Panc1 (cell line): ENCODE results near the gene SLC9A7. TPM values are rescaled to one million over a fixed set of nuclear protein-coding genes. Genes with fewer than 3 reads are reported as not detected.

Experiments
- ATAC-seq: fragments of 200-7000 bp; cut with Tn5 transposase; 2 replicates; pipeline ENCODE4 v1.9.1; 2020; ENCODE audit warnings: mild to moderate bottlenecking, moderate library complexity
- BruUV-seq: library from RNA; stranded (reverse); fragments of 400-500 nt; replicated peaks from 2 replicates; lab custom pipeline; 2021; lab: Mats Ljungman, UMichigan
- CTCF ChIA-PET: fragments of 300-600 bp; sonication (Branson Sonifier 250); formaldehyde crosslinking; loops from one replicate; lab custom pipeline; 2022; ENCODE audit warnings: antibody characterized with exemption; lab: Charles Lee
- POLR2A ChIA-PET: fragments of 300-600 bp; sonication (Branson Sonifier 250); formaldehyde crosslinking; loops from one replicate; lab custom pipeline; 2022; ENCODE audit warnings: antibody characterized with exemption; lab: Charles Lee
- DNase-seq: peaks from one replicate; pipeline ENCODE4 v3.0.0-alpha.2; 2010; ENCODE audit warnings: low read depth, low spot score
- H3K27ac ChIP-seq: 2 replicates; pipeline ENCODE4 v1.5.1; 2011; ENCODE audit warnings: mild to moderate bottlenecking, low read length, inconsistent platforms
- H3K27me3 ChIP-seq: fragments of 200-500 bp; sonication (Bioruptor generic); 2 replicates; pipeline ENCODE4 v1.6.0; 2014; ENCODE audit warnings: low read length, inconsistent platforms; ENCODE audit not compliant: control insufficient read depth, insufficient read depth
- H3K36me3 ChIP-seq: fragments of 200-500 bp; sonication (Bioruptor generic); 2 replicates; pipeline ENCODE4 v1.5.1; 2014; ENCODE audit warnings: inconsistent platforms, mild to moderate bottlenecking, low read length, moderate library complexity; ENCODE audit not compliant: control insufficient read depth, insufficient read depth
- H3K4me1 ChIP-seq: 2 replicates; pipeline ENCODE4 v1.5.1; 2011; ENCODE audit warnings: inconsistent platforms, mild to moderate bottlenecking, low read length, moderate library complexity; ENCODE audit not compliant: control insufficient read depth, insufficient read depth
- H3K4me3 ChIP-seq, 2 experiments: 2 replicates each; pipeline ENCODE4 v1.5.1; 2011 to 2012; ENCODE audit warnings: low read depth in 2 of 2, low read length in 2 of 2, mild to moderate bottlenecking in 2 of 2, inconsistent platforms in 1 of 2, moderate library complexity in 1 of 2
- H3K9me3 ChIP-seq: fragments of 200-500 bp; sonication (Bioruptor generic); 2 replicates; pipeline ENCODE4 v1.5.1; 2014; ENCODE audit warnings: low read depth, mild to moderate bottlenecking, inconsistent platforms, low read length, moderate library complexity; ENCODE audit not compliant: control insufficient read depth, insufficient read depth
- POLR2AphosphoS5 ChIP-seq: IDR thresholded peaks from 2 replicates; pipeline ENCODE4 v1.6.1; 2012; ENCODE audit warnings: mild to moderate bottlenecking, low read depth, low read length, moderate library complexity
- SIN3A ChIP-seq: IDR thresholded peaks from 2 replicates; pipeline ENCODE4 v1.6.1; 2012; ENCODE audit warnings: low read depth, mild to moderate bottlenecking, low read length, moderate library complexity, borderline replicate concordance; ENCODE audit not compliant: insufficient read depth
- TCF7L2 ChIP-seq: IDR thresholded peaks from 2 replicates; pipeline ENCODE4 v1.6.1; 2011; ENCODE audit warnings: mild to moderate bottlenecking, low read depth, low read length, inconsistent platforms
- in situ Hi-C: cut with HindIII; loops from 2 replicates; pipeline ENCODE4 v1.10.0; 2016; ENCODE audit warnings: low sequenced_read_pairs, low pct_unique_long_range_greater_than_20kb
- intact Hi-C: fragments of 100-400 bp; cut with micrococcal nuclease; formaldehyde crosslinking; loops from one replicate; pipeline ENCODE4 v1.10.0; 2022; ENCODE audit not compliant: unreplicated experiment
- total RNA-seq: library from RNA; stranded (reverse); gene quantifications from one replicate; pipeline ENCODE4 v1.2.1, GENCODE V29; 2021; ENCODE audit not compliant: unreplicated experiment
- TF ChIP-seq, protein P1 (sequence below), 2 experiments: IDR thresholded peaks; 2 replicates each; pipeline ENCODE4 v1.6.1; 2011 to 2012; ENCODE audit warnings: low read depth in 2 of 2, control low read depth in 1 of 2, low read length in 1 of 2, mild to moderate bottlenecking in 1 of 2, moderate library complexity in 1 of 2; ENCODE audit not compliant: insufficient read depth in 1 of 2
- TF ChIP-seq, protein P2 (sequence below): fragments of 450-650 bp; IDR thresholded peaks from 2 replicates; pipeline ENCODE4 v1.5.1; 2017; ENCODE audit warnings: mild to moderate bottlenecking

The SLC9A7 gene
- total RNA-seq, 1 experiment from 2014 or later, result 80.4 TPM

DNA sequence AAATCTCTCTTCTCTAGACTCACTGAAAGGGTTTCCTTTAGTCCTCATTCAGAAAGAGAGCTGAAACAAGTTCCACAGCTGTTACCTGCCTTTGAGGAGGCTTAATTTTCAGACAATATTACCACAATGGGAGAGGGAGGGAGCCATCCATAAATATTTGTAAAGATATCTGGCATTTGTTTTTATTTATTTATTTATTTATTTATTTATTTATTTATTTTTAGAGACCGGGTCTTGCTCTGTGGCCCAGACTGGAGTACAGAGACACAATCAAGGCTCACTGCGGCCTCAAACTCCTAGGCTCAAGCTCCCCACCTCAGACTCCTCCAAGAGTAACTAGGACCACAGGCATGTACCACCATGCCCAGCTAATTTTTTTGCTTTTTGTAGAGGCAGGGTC lies 80.7 kb downstream of the SLC9A7 start:
- CTCF ChIA-PET, result no interaction called here
- intact Hi-C loops, result no loop called here

DNA sequence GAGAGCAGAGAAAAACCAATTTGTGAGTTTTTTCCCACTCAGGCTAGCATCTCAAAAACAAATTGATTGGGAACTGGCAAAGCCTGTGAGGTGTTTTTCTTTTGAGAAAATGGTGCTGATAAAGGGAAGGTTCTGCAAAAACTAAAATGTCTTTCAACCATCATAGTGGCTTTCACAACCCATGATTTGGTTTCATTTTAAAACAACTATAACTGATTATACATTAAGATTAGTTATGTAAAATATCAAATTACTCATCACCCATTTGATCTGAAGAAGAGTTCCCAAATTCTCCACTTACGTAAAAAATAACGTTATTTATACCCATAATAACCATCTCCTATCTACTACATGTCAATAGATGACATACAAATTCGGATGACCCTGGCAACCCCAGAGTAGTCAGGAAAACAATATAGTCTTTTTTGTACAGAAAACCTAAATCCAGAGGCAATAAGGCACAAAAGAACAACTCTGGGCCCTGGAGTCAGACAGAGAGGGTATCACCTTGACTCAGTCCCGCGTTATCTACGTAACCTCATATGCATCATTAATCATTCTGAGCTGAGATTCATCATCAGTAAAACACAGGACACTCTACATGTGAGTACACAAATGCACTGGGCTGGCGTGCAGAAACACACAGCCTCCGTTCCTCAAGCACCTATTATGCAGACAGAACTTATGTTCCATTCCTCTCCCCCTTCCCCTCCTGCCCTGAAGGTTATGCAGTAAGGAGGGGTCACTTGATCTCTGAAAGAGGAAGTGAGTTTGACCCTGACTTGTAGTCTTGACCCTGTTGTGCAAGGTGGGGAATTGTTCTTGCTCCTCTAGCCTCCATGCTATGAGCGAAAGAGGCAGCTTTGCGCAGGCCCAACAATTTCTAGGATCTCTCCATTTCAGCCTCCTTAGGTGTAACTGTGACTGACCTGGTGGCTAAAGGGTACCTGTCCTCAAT lies 82.2 kb downstream of the SLC9A7 start:
- H3K4me1 ChIP-seq, result no peaks in the 10 kb centered on the region
- POLR2A ChIA-PET, result no interaction called here
- no peaks in the 10 kb centered on the region for H3K27me3 ChIP-seq
- DNase-seq (no peak), ATAC-seq (no peak)
- in situ Hi-C loops, result no loop called here
- H3K9me3 ChIP-seq, result no peaks in the 10 kb centered on the region
- no TSS peak for BruUV-seq
- H3K4me3 ChIP-seq, result no peak overlapping the region
- H3K27ac ChIP-seq, result no peak overlapping the region
- CTCF ChIA-PET, result no interaction called here
- peaks cover 4% of the 10 kb centered on the region for H3K36me3 ChIP-seq
- intact Hi-C loops, result no loop called here
- TF ChIP-seq TCF7L2, result no peak
- TF ChIP-seq, protein P1, sequence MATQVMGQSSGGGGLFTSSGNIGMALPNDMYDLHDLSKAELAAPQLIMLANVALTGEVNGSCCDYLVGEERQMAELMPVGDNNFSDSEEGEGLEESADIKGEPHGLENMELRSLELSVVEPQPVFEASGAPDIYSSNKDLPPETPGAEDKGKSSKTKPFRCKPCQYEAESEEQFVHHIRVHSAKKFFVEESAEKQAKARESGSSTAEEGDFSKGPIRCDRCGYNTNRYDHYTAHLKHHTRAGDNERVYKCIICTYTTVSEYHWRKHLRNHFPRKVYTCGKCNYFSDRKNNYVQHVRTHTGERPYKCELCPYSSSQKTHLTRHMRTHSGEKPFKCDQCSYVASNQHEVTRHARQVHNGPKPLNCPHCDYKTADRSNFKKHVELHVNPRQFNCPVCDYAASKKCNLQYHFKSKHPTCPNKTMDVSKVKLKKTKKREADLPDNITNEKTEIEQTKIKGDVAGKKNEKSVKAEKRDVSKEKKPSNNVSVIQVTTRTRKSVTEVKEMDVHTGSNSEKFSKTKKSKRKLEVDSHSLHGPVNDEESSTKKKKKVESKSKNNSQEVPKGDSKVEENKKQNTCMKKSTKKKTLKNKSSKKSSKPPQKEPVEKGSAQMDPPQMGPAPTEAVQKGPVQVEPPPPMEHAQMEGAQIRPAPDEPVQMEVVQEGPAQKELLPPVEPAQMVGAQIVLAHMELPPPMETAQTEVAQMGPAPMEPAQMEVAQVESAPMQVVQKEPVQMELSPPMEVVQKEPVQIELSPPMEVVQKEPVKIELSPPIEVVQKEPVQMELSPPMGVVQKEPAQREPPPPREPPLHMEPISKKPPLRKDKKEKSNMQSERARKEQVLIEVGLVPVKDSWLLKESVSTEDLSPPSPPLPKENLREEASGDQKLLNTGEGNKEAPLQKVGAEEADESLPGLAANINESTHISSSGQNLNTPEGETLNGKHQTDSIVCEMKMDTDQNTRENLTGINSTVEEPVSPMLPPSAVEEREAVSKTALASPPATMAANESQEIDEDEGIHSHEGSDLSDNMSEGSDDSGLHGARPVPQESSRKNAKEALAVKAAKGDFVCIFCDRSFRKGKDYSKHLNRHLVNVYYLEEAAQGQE (IDR thresholded peaks at IDR 0.05; ENCODE audit: insufficient read depth in 1 of 2, low read depth in 2 of 2, low read length in 1 of 2), result no peak
- no peak for TF ChIP-seq SIN3A
- TF ChIP-seq, protein P2, sequence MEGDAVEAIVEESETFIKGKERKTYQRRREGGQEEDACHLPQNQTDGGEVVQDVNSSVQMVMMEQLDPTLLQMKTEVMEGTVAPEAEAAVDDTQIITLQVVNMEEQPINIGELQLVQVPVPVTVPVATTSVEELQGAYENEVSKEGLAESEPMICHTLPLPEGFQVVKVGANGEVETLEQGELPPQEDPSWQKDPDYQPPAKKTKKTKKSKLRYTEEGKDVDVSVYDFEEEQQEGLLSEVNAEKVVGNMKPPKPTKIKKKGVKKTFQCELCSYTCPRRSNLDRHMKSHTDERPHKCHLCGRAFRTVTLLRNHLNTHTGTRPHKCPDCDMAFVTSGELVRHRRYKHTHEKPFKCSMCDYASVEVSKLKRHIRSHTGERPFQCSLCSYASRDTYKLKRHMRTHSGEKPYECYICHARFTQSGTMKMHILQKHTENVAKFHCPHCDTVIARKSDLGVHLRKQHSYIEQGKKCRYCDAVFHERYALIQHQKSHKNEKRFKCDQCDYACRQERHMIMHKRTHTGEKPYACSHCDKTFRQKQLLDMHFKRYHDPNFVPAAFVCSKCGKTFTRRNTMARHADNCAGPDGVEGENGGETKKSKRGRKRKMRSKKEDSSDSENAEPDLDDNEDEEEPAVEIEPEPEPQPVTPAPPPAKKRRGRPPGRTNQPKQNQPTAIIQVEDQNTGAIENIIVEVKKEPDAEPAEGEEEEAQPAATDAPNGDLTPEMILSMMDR, result no peak
- TF ChIP-seq POLR2AphosphoS5, result no peak

More for the DNA sequence above, 80.7 kb downstream of the SLC9A7 start:
- Histone ChIP-seq H3K4me1 (peaks cover 1% of the 10 kb centered on the region; the same call in 1 of the 2 replicates), H3K9me3 (no peaks in the 10 kb centered on the region), H3K27ac (no peak overlapping the region), H3K4me3 (no peak overlapping the region), H3K36me3 (peaks cover 2% of the 10 kb centered on the region), H3K27me3 (no peaks in the 10 kb centered on the region)
- TF ChIP-seq, protein P2, result no peak
- TF ChIP-seq SIN3A (no peak), TCF7L2 (no peak), POLR2AphosphoS5 (no peak)
- TF ChIP-seq, protein P1 (IDR thresholded peaks at IDR 0.05; ENCODE audit: insufficient read depth in 1 of 2, low read depth in 2 of 2, low read length in 1 of 2), result no peak
- in situ Hi-C loops, result no loop called here
- POLR2A ChIA-PET, result no interaction called here
- DNase-seq, result no peak
- no peak for ATAC-seq
- BruUV-seq, result no TSS peak
